Measurements from ENCODE around the gene RBMX2.

- TF ChIP-seq POLR2A (IDR thresholded peaks at IDR 0.05; ENCODE audit: low read depth, low read length) (no peak), TAF1 (IDR thresholded peaks at IDR 0.05; ENCODE audit: low read depth, low read length) (no peak)
Observed at GRCh38 chrX:130393451-130394074, 8.2 kb upstream of the RBMX2 start.

Measured in GM12891 (cell line).